ENCODE results near the gene RNF144A. TPM values are rescaled to one million over a fixed set of nuclear protein-coding genes. Genes with fewer than 3 reads are reported as not detected.

The RNF144A gene
- total and polyA plus RNA-seq, 10 of the 15 experiments (the other 5 are each of a cell fraction or from before 2014, with no cell fraction given) = 0.02 to 12.1 (median 0.48) TPM; not detected in 1

GRCh38 chr2:6881046-6881445, 36.2 kb upstream of the RNF144A start:
- Histone ChIP-seq H3K4me3 (no peak overlapping the region), H3K27ac (ENCODE audit: control insufficient read depth, insufficient read depth) (no peak overlapping the region), H2AFZ (ENCODE audit: control insufficient read depth, low read depth, low read length) (no peak overlapping the region), H3K36me3 (ENCODE audit: control insufficient read depth in 2 of 2, insufficient read depth in 2 of 2, low read length in 1 of 2) (no peaks in the 10 kb centered on the region), H3K9me3 (replicated peaks; ENCODE audit: control insufficient read depth, insufficient read depth, low read length) (no peaks in the 10 kb centered on the region), H3K27me3 (replicated peaks in 1 of 2; ENCODE audit: control insufficient read depth in 2 of 2, insufficient read depth in 2 of 2, low read length in 1 of 2) (peaks cover 0 to 2% of the 10 kb centered on the region in 2 experiments; a peak in 1 of 4 replicates), H3K9ac (ENCODE audit: control insufficient read depth, insufficient read depth, low read length) (no peak overlapping the region), H4K20me1 (ENCODE audit: control insufficient read depth, insufficient read depth) (no peaks in the 10 kb centered on the region), H3K79me2 (ENCODE audit: control insufficient read depth, insufficient read depth, low read length) (no peaks in the 10 kb centered on the region; the same call in 1 of the 2 replicates), H3K4me1 (ENCODE audit: control insufficient read depth, insufficient read depth, low read length) (peaks cover 13% of the 10 kb centered on the region), H3K4me2 (ENCODE audit: control insufficient read depth, insufficient read depth) (no peak overlapping the region)
- FAIRE-seq (no peak), DNase-seq (ENCODE audit: low read depth, low spot score) (no peak), ATAC-seq (no peak)
- in situ Hi-C loops (cut with MboI) = no loop called here
- intact Hi-C loops (cut with micrococcal nuclease; ENCODE audit: unreplicated experiment) = no loop called here
- RAD21 ChIA-PET (ENCODE audit: unreplicated experiment) = no interaction called here
- SMC1A ChIA-PET (ENCODE audit: uncharacterized antibody, unreplicated experiment) = no interaction called here
- BruUV-seq (replicated peaks) = no TSS peak
- POLR2A ChIA-PET = no interaction called here
- 61% methylated on average over 1 of the region's 1 CpG for WGBS (ENCODE audit: insufficient coverage, insufficient replicate concordance, low lambda C conversion rate, missing lambda C conversion rate)
- CTCF ChIA-PET = no interaction called here
- TF ChIP-seq YY1 (IDR thresholded peaks at IDR 0.05; ENCODE audit: low read depth, low read length) (no peak), PKNOX1 (IDR thresholded peaks at IDR 0.05) (peak; percentile 52; the same call in 1 of the 2 replicates), BMI1 (IDR thresholded peaks at IDR 0.05; ENCODE audit: borderline replicate concordance) (no peak), ZBED1 (IDR thresholded peaks at IDR 0.05; ENCODE audit: borderline replicate concordance) (no peak), CHD2 (IDR thresholded peaks at IDR 0.05; ENCODE audit: borderline replicate concordance, low read depth, low read length) (no peak)

- Histone ChIP-seq H2AFZ (ENCODE audit: control insufficient read depth, low read depth, low read length) (no peak overlapping the region), H3K9me3 (replicated peaks; ENCODE audit: control insufficient read depth, insufficient read depth, low read length) (no peaks in the 10 kb centered on the region), H4K20me1 (ENCODE audit: control insufficient read depth, insufficient read depth) (no peaks in the 10 kb centered on the region), H3K9ac (ENCODE audit: control insufficient read depth, insufficient read depth, low read length) (no peak overlapping the region), H3K4me3 (no peak overlapping the region), H3K27me3 (replicated peaks in 1 of 2; ENCODE audit: control insufficient read depth in 2 of 2, insufficient read depth in 2 of 2, low read length in 1 of 2) (peaks cover 0 to 2% of the 10 kb centered on the region in 2 experiments; a peak in 1 of 4 replicates), H3K4me2 (ENCODE audit: control insufficient read depth, insufficient read depth) (no peak overlapping the region), H3K27ac (ENCODE audit: control insufficient read depth, insufficient read depth) (no peak overlapping the region), H3K4me1 (ENCODE audit: control insufficient read depth, insufficient read depth, low read length) (peaks cover 13% of the 10 kb centered on the region), H3K79me2 (ENCODE audit: control insufficient read depth, insufficient read depth, low read length) (no peaks in the 10 kb centered on the region; the same call in 1 of the 2 replicates), H3K36me3 (ENCODE audit: control insufficient read depth in 2 of 2, insufficient read depth in 2 of 2, low read length in 1 of 2) (no peaks in the 10 kb centered on the region)
- in situ Hi-C loops (cut with MboI) (no loop called here), intact Hi-C loops (cut with micrococcal nuclease; ENCODE audit: unreplicated experiment) (no loop called here)
- ChIA-PET CTCF (no interaction called here), POLR2A (no interaction called here), SMC1A (ENCODE audit: uncharacterized antibody, unreplicated experiment) (no interaction called here), RAD21 (ENCODE audit: unreplicated experiment) (no interaction called here)
- FAIRE-seq (no peak), DNase-seq (ENCODE audit: low read depth, low spot score) (no peak), ATAC-seq (no peak)
- BruUV-seq (replicated peaks) = no TSS peak
- 73% methylated on average over 5 of the region's 5 CpGs for WGBS (ENCODE audit: insufficient coverage, insufficient replicate concordance, low lambda C conversion rate, missing lambda C conversion rate)
- TF ChIP-seq BCL11A (IDR thresholded peaks at IDR 0.05; ENCODE audit: low read depth, low read length) (no peak), RCOR1 (conservative IDR thresholded peaks at IDR 0.05; ENCODE audit: low read depth, low read length) (no peak), USF1 (IDR thresholded peaks at IDR 0.05; ENCODE audit: borderline replicate concordance, extremely low read length, insufficient read depth, low read depth, low read length) (no peak), ZNF217 (IDR thresholded peaks at IDR 0.05) (no peak), ZBTB4 (CRISPR knock-in tag; IDR thresholded peaks at IDR 0.05) (no peak), HDAC6 (IDR thresholded peaks at IDR 0.05; ENCODE audit: unreplicated experiment) (no peak), IRF4 (IDR thresholded peaks at IDR 0.05; ENCODE audit: low read depth, low read length) (no peak), MAX (IDR thresholded peaks at IDR 0.05; ENCODE audit: low read depth, low read length) (no peak), EZH2 (IDR thresholded peaks at IDR 0.05; ENCODE audit: borderline replicate concordance, control insufficient read depth, low read depth, low read length) (no peak)
Observed at GRCh38 chr2:6881516-6881915, 35.7 kb upstream of the RNF144A start.
